GM12865 (cell line): ENCODE measurements around the gene MYO7B.
A peak's percentile ranks its signal among the peaks of the same experiment; 100 is the strongest.

Experiments
- DNase-seq: peaks from one replicate; pipeline ENCODE4 v3.0.0; 2010; ENCODE audit warnings: low read depth
- H3K4me3 ChIP-seq: 2 replicates; pipeline ENCODE4 v1.5.1; 2011; ENCODE audit warnings: mild to moderate bottlenecking, low read depth, low read length, control low read depth
- CTCF ChIP-seq: IDR thresholded peaks from 2 replicates; pipeline ENCODE4 v1.5.1; 2011; ENCODE audit warnings: low read length, control low read depth, low read depth, inconsistent platforms; ENCODE audit not compliant: insufficient read depth; ENCODE audit errors: missing control alignments

MYO7B gene

DNA sequence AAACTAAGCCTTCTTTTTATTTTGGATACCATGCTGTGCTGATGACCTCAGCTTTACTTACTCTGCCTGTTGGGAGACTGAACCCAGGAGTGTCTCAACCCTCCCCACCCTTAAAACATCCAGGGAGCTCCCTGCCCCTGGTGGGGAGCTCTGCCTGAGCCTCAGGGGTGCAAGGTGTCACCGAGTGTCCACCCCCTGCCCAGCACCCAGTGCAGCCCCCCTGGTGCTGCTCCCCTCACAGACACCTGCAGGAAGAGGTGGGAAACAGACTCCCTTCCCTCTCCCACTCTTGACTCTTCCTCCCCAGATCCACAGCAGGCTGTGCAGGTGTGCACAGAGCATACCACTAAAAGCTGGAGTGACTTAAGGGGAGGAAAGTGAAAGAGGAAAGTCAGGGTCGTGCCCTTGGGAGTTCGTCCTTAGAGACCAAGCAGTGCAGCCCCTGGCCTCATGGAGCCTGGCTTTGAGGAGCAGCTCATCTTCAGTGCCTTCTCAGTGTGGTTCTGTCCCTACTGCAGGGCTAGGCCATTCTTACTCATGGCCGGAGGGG, 51.3 kb downstream of the MYO7B start:
- DNase-seq, result no peak
- TF ChIP-seq CTCF, result no peak
- H3K4me3 ChIP-seq, result no peak overlapping the region

- no peak for DNase-seq
- no peak for TF ChIP-seq CTCF
- H3K4me3 ChIP-seq, result no peak overlapping the region
These were observed 52.8 kb downstream of the MYO7B start for GRCh38 chr2:127588241-127588640.

GRCh38 chr2:127589358-127589757, 53.9 kb downstream of the MYO7B start:
- DNase-seq, result no peak
- no peak overlapping the region for H3K4me3 ChIP-seq
- no peak for TF ChIP-seq CTCF

GRCh38 chr2:127589841-127590240, 54.4 kb downstream of the MYO7B start:
- no peak for DNase-seq
- H3K4me3 ChIP-seq, result no peak overlapping the region
- TF ChIP-seq CTCF, result no peak

DNA sequence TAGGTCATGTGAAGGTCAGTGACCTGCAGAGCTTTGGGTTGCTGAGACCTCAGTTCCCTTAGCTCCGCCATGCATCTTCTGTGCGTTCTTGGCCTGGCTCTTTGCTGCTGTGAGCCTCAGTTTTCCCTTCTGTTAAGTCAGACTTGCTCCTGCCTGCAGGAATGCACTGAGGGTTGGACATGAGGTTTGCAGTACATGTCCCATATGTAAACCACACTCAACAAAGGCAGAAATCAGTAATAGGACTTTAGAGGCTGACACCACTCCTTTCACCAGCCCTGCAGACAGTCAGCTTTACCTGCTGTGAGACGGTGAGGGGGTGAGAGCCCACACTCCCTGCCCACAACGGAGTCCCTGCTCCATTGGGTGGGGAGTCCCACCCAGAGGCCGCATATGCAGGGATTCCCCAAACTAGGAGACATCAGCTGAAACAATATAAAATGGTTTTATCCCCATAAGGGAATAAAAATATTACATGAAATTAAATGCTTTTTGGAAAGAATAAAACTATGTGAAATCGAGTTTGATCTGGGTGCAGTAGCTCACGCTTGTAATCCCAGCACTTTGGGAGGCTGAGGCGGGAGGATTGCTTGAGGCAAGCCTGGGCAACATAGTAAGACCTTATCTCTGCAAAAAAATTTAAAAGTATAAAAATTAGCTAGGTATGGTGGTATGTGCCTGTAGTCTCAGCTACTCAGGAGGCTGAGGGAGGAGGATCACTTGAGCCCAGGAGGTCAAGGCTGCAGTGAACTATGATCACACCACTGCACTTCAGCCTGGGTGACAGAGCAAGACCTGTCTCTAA, 55.1 kb downstream of the MYO7B start:
- no peak for TF ChIP-seq CTCF
- no peak for DNase-seq

DNA sequence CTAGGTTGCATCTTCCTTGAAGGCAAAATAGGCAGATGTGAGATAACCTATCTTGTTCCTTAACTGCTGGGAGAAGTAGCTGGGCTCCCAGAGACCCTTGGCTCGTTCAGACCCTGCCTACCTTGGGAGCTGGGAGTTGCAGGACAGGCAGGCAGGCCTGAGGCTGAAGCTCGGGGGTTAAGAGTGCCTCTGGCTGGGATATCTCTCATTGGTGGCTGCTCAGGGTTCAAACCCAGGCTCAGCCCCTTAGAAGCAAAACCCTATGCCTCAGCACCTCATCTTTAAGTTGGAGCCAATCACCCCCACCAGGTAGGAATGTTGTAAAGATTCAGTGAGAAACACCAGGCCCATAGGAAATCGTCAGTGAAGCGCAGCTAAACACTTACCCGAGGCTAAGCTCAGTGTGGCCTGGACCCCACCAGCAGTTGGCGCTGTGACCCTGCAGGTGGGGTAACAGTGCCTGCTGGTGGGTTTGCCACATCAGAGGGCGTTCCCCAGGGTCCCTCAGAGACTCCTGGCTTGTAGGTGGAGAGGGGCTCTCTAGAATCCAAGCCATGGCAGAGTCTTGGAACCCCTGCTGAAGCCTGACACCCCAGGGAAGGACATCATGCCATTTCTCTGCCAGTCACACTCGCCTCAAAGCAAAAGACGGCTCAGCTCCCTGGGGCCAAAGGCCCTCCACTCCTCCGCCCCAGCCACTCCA, 55.9 kb downstream of the MYO7B start:
- TF ChIP-seq CTCF, result peak; percentile 98
- H3K4me3 ChIP-seq, result no peak overlapping the region
- DNase-seq, result peak; percentile 62

More for the DNA sequence above, 55.1 kb downstream of the MYO7B start:
- no peak overlapping the region for H3K4me3 ChIP-seq
